Measurements from ENCODE around the gene TBC1D2B.

The TBC1D2B gene

DNA sequence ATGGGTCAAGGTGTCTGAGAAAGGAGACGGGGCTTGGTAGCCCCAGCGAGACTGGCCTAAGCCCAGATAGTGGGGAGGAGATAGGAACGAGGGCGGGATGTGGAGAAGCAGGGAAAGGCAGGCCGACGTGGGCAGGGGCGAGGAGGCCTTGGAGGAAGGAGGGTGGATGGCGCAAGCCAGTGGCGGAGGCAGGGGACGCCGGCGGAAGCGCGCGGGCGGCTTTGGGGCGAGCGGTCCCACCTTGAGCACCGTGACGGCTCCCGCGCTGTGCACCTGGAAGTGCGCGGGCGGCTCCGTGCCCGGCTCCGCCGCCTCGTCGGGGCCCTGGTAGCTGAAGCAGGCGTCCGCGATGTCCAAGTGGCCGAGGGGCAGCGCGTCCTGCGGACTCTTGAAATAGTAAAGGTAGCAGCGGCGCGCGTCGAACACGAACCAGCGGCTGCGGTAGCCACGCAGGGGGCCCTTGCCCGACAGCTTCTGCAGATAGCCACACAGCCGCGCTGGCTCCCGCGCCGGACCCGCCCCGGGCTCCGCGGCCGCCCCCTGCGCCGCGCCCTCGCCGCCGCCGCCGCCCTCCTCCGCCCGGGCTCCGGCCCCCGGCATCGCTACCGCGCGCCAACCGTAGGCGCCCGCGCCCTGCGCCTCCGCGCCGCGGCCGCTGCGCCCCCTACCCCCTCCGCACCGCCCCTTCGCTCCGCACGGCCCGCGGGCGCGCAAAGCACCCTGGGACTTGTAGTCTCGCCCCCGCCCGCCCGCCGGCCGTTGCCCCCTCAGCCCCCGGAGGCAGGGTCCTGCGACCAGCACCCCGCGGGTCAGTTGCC is at the start of gene TBC1D2B:
TBC1D2B (minus strand) TSS at position 659 of the 818 bp plus-strand sequence; CDS start at position 600, 59 bp downstream.
- H3K4me3 ChIP-seq (ENCODE audit: low read length in 2 of 2), result peak within 1 kb of the TSS; percentile 76 to 88
- peaks cover 24% of the 10 kb centered on the region for H3K4me1 ChIP-seq (ENCODE audit: control insufficient read depth, insufficient read depth, low read length)
- H3K27me3 ChIP-seq (ENCODE audit: control insufficient read depth in 1 of 2, insufficient read depth in 2 of 2, low read length in 2 of 2), result no peaks in the 10 kb centered on the region
- H3K27ac ChIP-seq (ENCODE audit: low read length), result peak within 1 kb of the TSS; percentile 73
- H3K36me3 ChIP-seq (ENCODE audit: control insufficient read depth in 2 of 2, insufficient read depth in 2 of 2, low read length in 2 of 2), result no peaks in the 10 kb centered on the region
- H3K9ac ChIP-seq (ENCODE audit: low read length in 2 of 2), result peak within 1 kb of the TSS; percentile 72 to 73
- no peaks in the 10 kb centered on the region for H3K9me3 ChIP-seq (ENCODE audit: control insufficient read depth in 2 of 2, low read length in 2 of 2)

GRCh38 chr15:78125267-78125666 is 47.8 kb upstream of the TBC1D2B start:
- peaks cover 2% of the 10 kb centered on the region for H3K4me1 ChIP-seq (ENCODE audit: control insufficient read depth, insufficient read depth, low read length)
- H3K27me3 ChIP-seq (ENCODE audit: control insufficient read depth in 1 of 2, insufficient read depth in 2 of 2, low read length in 2 of 2), result no peaks in the 10 kb centered on the region
- no peaks in the 10 kb centered on the region for H3K9me3 ChIP-seq (ENCODE audit: control insufficient read depth in 2 of 2, low read length in 2 of 2)
- no peaks in the 10 kb centered on the region for H3K36me3 ChIP-seq (ENCODE audit: control insufficient read depth in 2 of 2, insufficient read depth in 2 of 2, low read length in 2 of 2)
- no peak overlapping the region for H3K9ac ChIP-seq (ENCODE audit: low read length in 2 of 2)
- H3K4me3 ChIP-seq (ENCODE audit: low read length in 2 of 2), result no peak overlapping the region
- no peak overlapping the region for H3K27ac ChIP-seq (ENCODE audit: low read length)

- Histone ChIP-seq H3K27ac (ENCODE audit: low read length) (no peak overlapping the region), H3K36me3 (ENCODE audit: control insufficient read depth in 2 of 2, insufficient read depth in 2 of 2, low read length in 2 of 2) (no peaks in the 10 kb centered on the region), H3K9me3 (ENCODE audit: control insufficient read depth in 2 of 2, low read length in 2 of 2) (no peaks in the 10 kb centered on the region)
Measured at GRCh38 chr15:78120523-78120922, 43.0 kb upstream of the TBC1D2B start.

GRCh38 chr15:78112551-78112950 is 35.0 kb upstream of the TBC1D2B start:
- Histone ChIP-seq H3K9me3 (ENCODE audit: control insufficient read depth in 2 of 2, low read length in 2 of 2) (no peaks in the 10 kb centered on the region), H3K27ac (ENCODE audit: low read length) (no peak overlapping the region), H3K36me3 (ENCODE audit: control insufficient read depth in 2 of 2, insufficient read depth in 2 of 2, low read length in 2 of 2) (no peaks in the 10 kb centered on the region), H3K4me1 (ENCODE audit: control insufficient read depth, insufficient read depth, low read length) (peaks cover 5% of the 10 kb centered on the region), H3K4me3 (ENCODE audit: low read length in 2 of 2) (no peak overlapping the region), H3K9ac (ENCODE audit: low read length in 2 of 2) (no peak overlapping the region), H3K27me3 (ENCODE audit: control insufficient read depth in 1 of 2, insufficient read depth in 2 of 2, low read length in 2 of 2) (no peaks in the 10 kb centered on the region)

More at GRCh38 chr15:78120523-78120922, 43.0 kb upstream of the TBC1D2B start:
- H3K4me3 ChIP-seq (ENCODE audit: low read length in 2 of 2), result no peak overlapping the region
- H3K4me1 ChIP-seq (ENCODE audit: control insufficient read depth, insufficient read depth, low read length), result no peaks in the 10 kb centered on the region
- no peaks in the 10 kb centered on the region for H3K27me3 ChIP-seq (ENCODE audit: control insufficient read depth in 1 of 2, insufficient read depth in 2 of 2, low read length in 2 of 2)
- H3K9ac ChIP-seq (ENCODE audit: low read length in 2 of 2), result no peak overlapping the region

- Histone ChIP-seq H3K4me3 (ENCODE audit: low read length in 2 of 2) (no peak overlapping the region), H3K9ac (ENCODE audit: low read length in 2 of 2) (no peak overlapping the region), H3K27me3 (ENCODE audit: control insufficient read depth in 1 of 2, insufficient read depth in 2 of 2, low read length in 2 of 2) (no peaks in the 10 kb centered on the region), H3K27ac (ENCODE audit: low read length) (no peak overlapping the region), H3K9me3 (ENCODE audit: control insufficient read depth in 2 of 2, low read length in 2 of 2) (no peaks in the 10 kb centered on the region), H3K4me1 (ENCODE audit: control insufficient read depth, insufficient read depth, low read length) (peaks cover 5% of the 10 kb centered on the region), H3K36me3 (ENCODE audit: control insufficient read depth in 2 of 2, insufficient read depth in 2 of 2, low read length in 2 of 2) (no peaks in the 10 kb centered on the region)
Measured at GRCh38 chr15:78111788-78112187, 34.3 kb upstream of the TBC1D2B start.

GRCh38 chr15:78110916-78111475 is 33.5 kb upstream of the TBC1D2B start:
- H3K27me3 ChIP-seq (ENCODE audit: control insufficient read depth in 1 of 2, insufficient read depth in 2 of 2, low read length in 2 of 2), result peaks cover 0 to under 1% of the 10 kb centered on the region in 2 donors

DNA sequence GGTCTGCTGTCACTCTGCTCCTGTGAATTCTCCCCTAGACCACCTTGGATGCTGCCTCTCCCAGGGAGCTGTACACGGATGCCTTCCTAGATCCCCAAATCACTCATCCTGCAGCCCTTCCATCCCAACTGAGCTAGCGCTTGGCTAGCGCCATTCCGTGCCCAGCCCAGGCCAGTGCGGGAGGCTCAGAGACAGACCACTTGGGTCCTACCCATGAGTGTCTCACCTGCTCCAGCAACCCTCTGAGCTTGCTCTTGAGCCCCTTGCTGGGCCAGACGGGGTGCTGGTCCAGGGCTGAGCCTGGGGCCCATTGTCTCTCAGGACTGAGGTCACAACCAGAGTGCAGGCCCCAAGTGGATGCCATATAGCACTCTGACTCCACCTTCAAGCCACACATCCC is 32.6 kb upstream of the TBC1D2B start:
- no peak overlapping the region for H3K4me3 ChIP-seq (ENCODE audit: low read length in 2 of 2)
- peaks cover 5% of the 10 kb centered on the region for H3K4me1 ChIP-seq (ENCODE audit: control insufficient read depth, insufficient read depth, low read length)
- no peak overlapping the region for H3K27ac ChIP-seq (ENCODE audit: low read length)
- no peaks in the 10 kb centered on the region for H3K36me3 ChIP-seq (ENCODE audit: control insufficient read depth in 2 of 2, insufficient read depth in 2 of 2, low read length in 2 of 2)
- H3K27me3 ChIP-seq (ENCODE audit: control insufficient read depth in 1 of 2, insufficient read depth in 2 of 2, low read length in 2 of 2), result peaks cover 0 to 2% of the 10 kb centered on the region in 2 donors
- H3K9me3 ChIP-seq (ENCODE audit: control insufficient read depth in 2 of 2, low read length in 2 of 2), result no peaks in the 10 kb centered on the region
- H3K9ac ChIP-seq (ENCODE audit: low read length in 2 of 2), result no peak overlapping the region

More at GRCh38 chr15:78110916-78111475, 33.5 kb upstream of the TBC1D2B start:
- Histone ChIP-seq H3K9ac (ENCODE audit: low read length in 2 of 2) (no peak overlapping the region), H3K9me3 (ENCODE audit: control insufficient read depth in 2 of 2, low read length in 2 of 2) (no peaks in the 10 kb centered on the region), H3K36me3 (ENCODE audit: control insufficient read depth in 2 of 2, insufficient read depth in 2 of 2, low read length in 2 of 2) (no peaks in the 10 kb centered on the region), H3K4me3 (ENCODE audit: low read length in 2 of 2) (no peak overlapping the region), H3K4me1 (ENCODE audit: control insufficient read depth, insufficient read depth, low read length) (peaks cover 5% of the 10 kb centered on the region), H3K27ac (ENCODE audit: low read length) (no peak overlapping the region)

- Histone ChIP-seq H3K27ac (ENCODE audit: low read length) (no peak overlapping the region), H3K27me3 (ENCODE audit: control insufficient read depth in 1 of 2, insufficient read depth in 2 of 2, low read length in 2 of 2) (peaks cover 0 to 2% of the 10 kb centered on the region in 2 donors), H3K36me3 (ENCODE audit: control insufficient read depth in 2 of 2, insufficient read depth in 2 of 2, low read length in 2 of 2) (no peaks in the 10 kb centered on the region), H3K9ac (ENCODE audit: low read length in 2 of 2) (no peak overlapping the region), H3K9me3 (ENCODE audit: control insufficient read depth in 2 of 2, low read length in 2 of 2) (no peaks in the 10 kb centered on the region), H3K4me1 (ENCODE audit: control insufficient read depth, insufficient read depth, low read length) (peaks cover 5% of the 10 kb centered on the region), H3K4me3 (ENCODE audit: low read length in 2 of 2) (no peak overlapping the region)
Measured at GRCh38 chr15:78109156-78109555, 31.6 kb upstream of the TBC1D2B start.

DNA sequence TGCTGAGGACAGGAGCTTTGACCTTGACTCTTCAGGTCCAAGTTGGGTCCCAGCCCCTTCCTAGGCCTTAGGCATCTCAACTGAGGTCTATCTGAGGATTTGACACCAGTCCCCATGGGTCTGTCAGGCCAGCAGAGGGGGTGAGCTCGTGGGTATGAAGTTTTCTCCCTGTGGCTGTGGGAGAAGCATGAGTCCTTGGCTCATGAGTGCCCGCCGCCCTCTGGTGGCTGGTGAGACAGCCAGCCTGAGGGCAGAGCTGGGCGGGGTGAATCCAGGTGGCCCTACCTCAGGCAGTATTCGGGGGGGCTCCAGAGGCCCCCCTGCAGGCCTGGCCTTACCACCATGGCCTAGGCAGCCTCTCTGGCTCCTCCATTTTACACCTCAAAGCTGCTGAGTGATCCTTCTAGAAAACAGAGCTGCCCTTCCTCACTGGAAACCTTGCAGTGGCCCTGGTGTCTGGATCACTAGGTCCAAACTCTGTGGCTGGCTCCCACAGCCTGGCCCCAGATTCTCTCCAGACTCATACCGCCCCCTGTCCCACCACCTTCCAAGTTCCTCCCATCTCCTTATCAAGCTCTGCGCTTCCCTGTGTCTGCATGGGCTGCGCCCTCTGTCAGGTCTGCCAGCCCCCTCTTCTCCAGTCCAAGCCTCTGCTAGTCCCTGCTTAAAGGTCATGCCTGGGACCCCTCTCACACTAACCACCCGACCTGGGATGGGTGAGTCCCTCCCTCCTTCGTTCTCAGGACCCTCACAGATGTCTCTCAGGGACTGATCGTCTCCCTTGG is 31.0 kb upstream of the TBC1D2B start:
- Histone ChIP-seq H3K36me3 (ENCODE audit: control insufficient read depth in 2 of 2, insufficient read depth in 2 of 2, low read length in 2 of 2) (no peaks in the 10 kb centered on the region), H3K9ac (ENCODE audit: low read length in 2 of 2) (no peak overlapping the region)

GRCh38 chr15:78107471-78107870 is 30.0 kb upstream of the TBC1D2B start:
- no peak overlapping the region for H3K9ac ChIP-seq (ENCODE audit: low read length in 2 of 2)
- no peaks in the 10 kb centered on the region for H3K9me3 ChIP-seq (ENCODE audit: control insufficient read depth in 2 of 2, low read length in 2 of 2)
- H3K4me3 ChIP-seq (ENCODE audit: low read length in 2 of 2), result no peak overlapping the region
- no peaks in the 10 kb centered on the region for H3K36me3 ChIP-seq (ENCODE audit: control insufficient read depth in 2 of 2, insufficient read depth in 2 of 2, low read length in 2 of 2)
- H3K4me1 ChIP-seq (ENCODE audit: control insufficient read depth, insufficient read depth, low read length), result no peaks in the 10 kb centered on the region
- peaks cover 0 to 2% of the 10 kb centered on the region in 2 donors for H3K27me3 ChIP-seq (ENCODE audit: control insufficient read depth in 1 of 2, insufficient read depth in 2 of 2, low read length in 2 of 2)
- no peak overlapping the region for H3K27ac ChIP-seq (ENCODE audit: low read length)

More for the DNA sequence above, 31.0 kb upstream of the TBC1D2B start:
- H3K27ac ChIP-seq (ENCODE audit: low read length), result no peak overlapping the region
- no peak overlapping the region for H3K4me3 ChIP-seq (ENCODE audit: low read length in 2 of 2)
- H3K27me3 ChIP-seq (ENCODE audit: control insufficient read depth in 1 of 2, insufficient read depth in 2 of 2, low read length in 2 of 2), result peaks cover 0 to 2% of the 10 kb centered on the region in 2 donors
- no peaks in the 10 kb centered on the region for H3K9me3 ChIP-seq (ENCODE audit: control insufficient read depth in 2 of 2, low read length in 2 of 2)
- H3K4me1 ChIP-seq (ENCODE audit: control insufficient read depth, insufficient read depth, low read length), result peaks cover 5% of the 10 kb centered on the region

All from stomach smooth muscle (tissue), 2 donors.